Common myeloid progenitor, CD34-positive (primary cell): Measurements from ENCODE around the gene SCUBE1.

Source experiments
- CTCF ChIA-PET: fragments of 350-600 bp; sonication (Branson Sonifier 250); formaldehyde crosslinking; loops from one replicate; lab custom pipeline; 2021; ENCODE audit warnings: antibody characterized with exemption; lab: Charles Lee
- POLR2A ChIA-PET: fragments of 350-600 bp; sonication (Branson Sonifier 250); formaldehyde crosslinking; loops from one replicate; lab custom pipeline; 2021; ENCODE audit warnings: antibody characterized with exemption; lab: Charles Lee
- DNase-seq, 3 donors: peaks; one replicate each; pipeline versions ENCODE4 v3.0.0 to v3.0.0-alpha.2; 2013
- H3K27ac ChIP-seq, 2 experiments: 1 replicate in 1 of 2; 2 replicates in 1 of 2; pipeline ENCODE4 v1.7.0; 2013; ENCODE audit warnings: inconsistent platforms in 2 of 2, low read length in 2 of 2, mild to moderate bottlenecking in 2 of 2, low read depth in 1 of 2, moderate library complexity in 1 of 2; ENCODE audit not compliant: severe bottlenecking in 2 of 2, insufficient read depth in 1 of 2, poor library complexity in 1 of 2
- H3K27me3 ChIP-seq, 5 experiments: replicated peaks in 2 of 5; 1 replicate in 3 of 5; 2 replicates in 2 of 5; pipeline versions ENCODE4 v1.6.1 to v1.7.0; 2013; ENCODE audit warnings: low read length in 4 of 5, mild to moderate bottlenecking in 2 of 5, moderate library complexity in 2 of 5, inconsistent platforms in 1 of 5; ENCODE audit not compliant: insufficient read depth in 5 of 5, control insufficient read depth in 4 of 5
- H3K36me3 ChIP-seq, 4 experiments: 1 replicate in 2 of 4; 2 replicates in 2 of 4; pipeline versions ENCODE4 v1.6.1 to v1.7.0; 2013; ENCODE audit warnings: low read length in 3 of 4, control low read depth in 1 of 4, mild to moderate bottlenecking in 1 of 4; ENCODE audit not compliant: control insufficient read depth in 4 of 4, insufficient read depth in 4 of 4
- H3K4me1 ChIP-seq, 4 experiments: 1 replicate in 3 of 4; 2 replicates in 1 of 4; pipeline versions ENCODE4 v1.6.1 to v1.7.1; 2013; ENCODE audit warnings: low read length in 3 of 4, mild to moderate bottlenecking in 3 of 4, control low read depth in 1 of 4, inconsistent platforms in 1 of 4, moderate library complexity in 1 of 4; ENCODE audit not compliant: control insufficient read depth in 4 of 4, insufficient read depth in 4 of 4; ENCODE audit errors: control extremely low read depth in 1 of 4
- H3K4me3 ChIP-seq, 7 experiments: 1 replicate in 4 of 7; 2 replicates in 3 of 7; pipeline versions ENCODE4 v1.5.1 to v1.7.0; 2013; ENCODE audit warnings: mild to moderate bottlenecking in 7 of 7, low read length in 6 of 7, moderate library complexity in 6 of 7, inconsistent platforms in 2 of 7, low read depth in 2 of 7, control low read depth in 1 of 7; ENCODE audit not compliant: insufficient read depth in 4 of 7, control insufficient read depth in 1 of 7; ENCODE audit errors: extremely low read depth in 1 of 7
- H3K9me3 ChIP-seq, 5 experiments: 1 replicate in 4 of 5; 2 replicates in 1 of 5; pipeline versions ENCODE4 v1.6.1 to v1.7.1; 2013; ENCODE audit warnings: low read length in 4 of 5, mild to moderate bottlenecking in 2 of 5, inconsistent platforms in 1 of 5, low read depth in 1 of 5, moderate library complexity in 1 of 5; ENCODE audit not compliant: control insufficient read depth in 4 of 5, insufficient read depth in 2 of 5; ENCODE audit errors: control extremely low read depth in 1 of 5
- WGBS: methylation state at CpG from one replicate; pipeline ENCODE4 v1.1.5; 2013; ENCODE audit not compliant: insufficient coverage; 5-methylcytosine and 5-hydroxymethylcytosine counted together

SCUBE1 gene

GRCh38 chr22:43295660-43296059 lies 47.5 kb downstream of the SCUBE1 start:
- POLR2A ChIA-PET, result no interaction called here
- Histone ChIP-seq H3K27me3 (no peaks in the 10 kb centered on the region), H3K27ac (no peak overlapping the region), H3K9me3 (no peaks in the 10 kb centered on the region), H3K4me1 (peaks cover 0 to 14% (median 6%) of the 10 kb centered on the region in 4 experiments), H3K4me3 (no peak overlapping the region), H3K36me3 (no peaks in the 10 kb centered on the region)
- CTCF ChIA-PET, result interaction anchor here (0.7 to 1.1 kb wide), 3 partner anchors 17 to 65 kb away, joined by 3 read pairs; no protein-coding TSS in a partner anchor
- WGBS, result 93% methylated on average over 6 of the region's 6 CpGs
- no peak for DNase-seq

- ChIA-PET CTCF (interaction anchor here (0.7 to 0.9 kb wide), 3 partner anchors 17 to 64 kb away, joined by 3 read pairs; no protein-coding TSS in a partner anchor), POLR2A (no interaction called here)
- Histone ChIP-seq H3K27ac (no peak overlapping the region), H3K36me3 (no peaks in the 10 kb centered on the region), H3K9me3 (no peaks in the 10 kb centered on the region), H3K27me3 (no peaks in the 10 kb centered on the region), H3K4me1 (peaks cover 1 to 19% (median 11%) of the 10 kb centered on the region in 4 experiments), H3K4me3 (no peak overlapping the region)
- DNase-seq, result no peak
- 69% methylated on average over 6 of the region's 6 CpGs for WGBS
Measured at GRCh38 chr22:43295173-43295572, 48.0 kb downstream of the SCUBE1 start.

GRCh38 chr22:43293655-43294392 lies 49.3 kb downstream of the SCUBE1 start:
- CTCF ChIA-PET, result interaction anchor here (1.0 to 2.5 kb wide), 5 partner anchors 9 to 92 kb away, joined by 3 to 8 read pairs (median 4); no protein-coding TSS in a partner anchor
- POLR2A ChIA-PET, result interaction anchor here (0.6 kb wide), 1 partner anchor 45 kb away, joined by 3 read pairs; no protein-coding TSS in a partner anchor
- Histone ChIP-seq H3K27me3 (no peaks in the 10 kb centered on the region), H3K9me3 (no peaks in the 10 kb centered on the region), H3K27ac (no peak overlapping the region), H3K4me1 (peaks cover 1 to 32% (median 21%) of the 10 kb centered on the region in 4 experiments), H3K4me3 (no peak overlapping the region), H3K36me3 (no peaks in the 10 kb centered on the region)
- WGBS, result 94% methylated on average over 15 of the region's 15 CpGs
- peak in 1 of 3 donors; percentile 22 for DNase-seq

GRCh38 chr22:43293259-43293654 lies 49.9 kb downstream of the SCUBE1 start:
- DNase-seq, result no peak
- no peak overlapping the region for H3K27ac ChIP-seq
- 95% methylated on average over 15 of the region's 17 CpGs for WGBS
- no peaks in the 10 kb centered on the region for H3K36me3 ChIP-seq
- H3K27me3 ChIP-seq, result no peaks in the 10 kb centered on the region
- POLR2A ChIA-PET, result interaction anchor here (0.6 kb wide), 1 partner anchor 46 kb away, joined by 3 read pairs; no protein-coding TSS in a partner anchor
- peaks cover 1 to 34% (median 21%) of the 10 kb centered on the region in 4 experiments for H3K4me1 ChIP-seq
- CTCF ChIA-PET, result interaction anchor here (1.0 to 2.5 kb wide), 7 partner anchors 10 to 93 kb away, joined by 3 to 9 read pairs (median 7); partner anchors contain the start of gene SCUBE1
- H3K9me3 ChIP-seq, result no peaks in the 10 kb centered on the region
- no peak overlapping the region for H3K4me3 ChIP-seq

- no peak overlapping the region for H3K4me3 ChIP-seq
- ChIA-PET CTCF (interaction anchor here (1.1 to 2.5 kb wide), 6 partner anchors 11 to 66 kb away, joined by 3 to 9 read pairs (median 8); partner anchors contain the start of gene SCUBE1), POLR2A (no interaction called here)
- no peak overlapping the region for H3K27ac ChIP-seq
- peaks cover 1 to 34% (median 21%) of the 10 kb centered on the region in 4 experiments for H3K4me1 ChIP-seq
- no peaks in the 10 kb centered on the region for H3K9me3 ChIP-seq
- H3K36me3 ChIP-seq, result no peaks in the 10 kb centered on the region
- H3K27me3 ChIP-seq, result no peaks in the 10 kb centered on the region
- no peak for DNase-seq
- 100% methylated on average over 7 of the region's 9 CpGs for WGBS
Measured at GRCh38 chr22:43292630-43293018, 50.5 kb downstream of the SCUBE1 start.

- H3K9me3 ChIP-seq, result no peaks in the 10 kb centered on the region
- DNase-seq, result no peak
- no peak overlapping the region for H3K4me3 ChIP-seq
- ChIA-PET POLR2A (no interaction called here), CTCF (interaction anchor here (0.9 to 1.8 kb wide), 2 partner anchors 18 to 73 kb away, joined by 3 to 9 read pairs; no protein-coding TSS in a partner anchor)
- peaks cover 1 to 34% (median 21%) of the 10 kb centered on the region in 4 experiments for H3K4me1 ChIP-seq
- H3K36me3 ChIP-seq, result no peaks in the 10 kb centered on the region
- H3K27ac ChIP-seq, result no peak overlapping the region
- WGBS, result 94% methylated on average over 14 of the region's 14 CpGs
- H3K27me3 ChIP-seq, result no peaks in the 10 kb centered on the region
Measured at GRCh38 chr22:43291381-43291780, 51.8 kb downstream of the SCUBE1 start.
